SK-N-DZ (cell line): ENCODE results near the gene TAL2.
A peak's percentile ranks its signal among the peaks of the same experiment; 100 is the strongest.
"Not testable (repeated sequence)": the region's sequence is repeated elsewhere in the genome, so short reads cannot be mapped to it uniquely, and the experiment has no call there.

Experiments used
- DNase-seq: peaks from one replicate; pipeline ENCODE4 v3.0.0-alpha.2; 2015; ENCODE audit warnings: low spot score

Gene TAL2

GRCh38 chr9:105673850-105674387 lies 11.7 kb downstream of the TAL2 start:
- no peak for DNase-seq

DNA sequence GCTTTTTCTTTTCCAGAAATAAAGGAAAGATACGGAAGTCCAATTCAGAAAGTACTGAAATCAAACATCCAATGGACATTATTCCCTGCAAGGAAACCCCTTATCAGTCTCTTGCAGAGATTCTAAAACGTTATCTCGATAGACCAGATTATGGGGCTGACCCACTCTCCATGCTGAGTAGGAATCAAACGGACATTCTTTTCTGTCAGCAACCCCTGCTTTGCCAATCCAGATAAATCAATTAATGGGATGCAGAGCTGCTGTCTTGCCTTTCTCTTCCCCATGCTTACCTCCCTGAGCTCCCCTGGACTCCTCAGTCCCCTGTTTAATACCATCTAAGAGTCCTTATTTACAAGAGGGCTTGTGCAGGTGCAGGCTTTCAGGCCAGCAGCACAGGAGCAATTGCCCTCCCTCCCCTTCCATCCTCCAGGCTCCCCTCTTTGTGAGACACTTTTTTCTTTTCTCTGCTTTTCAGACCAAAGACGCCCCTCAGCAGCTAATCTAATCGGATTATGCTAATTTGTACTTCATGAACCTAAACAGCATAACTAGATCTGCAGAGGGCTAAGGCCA lies 14.2 kb downstream of the TAL2 start:
- no peak for DNase-seq

DNA sequence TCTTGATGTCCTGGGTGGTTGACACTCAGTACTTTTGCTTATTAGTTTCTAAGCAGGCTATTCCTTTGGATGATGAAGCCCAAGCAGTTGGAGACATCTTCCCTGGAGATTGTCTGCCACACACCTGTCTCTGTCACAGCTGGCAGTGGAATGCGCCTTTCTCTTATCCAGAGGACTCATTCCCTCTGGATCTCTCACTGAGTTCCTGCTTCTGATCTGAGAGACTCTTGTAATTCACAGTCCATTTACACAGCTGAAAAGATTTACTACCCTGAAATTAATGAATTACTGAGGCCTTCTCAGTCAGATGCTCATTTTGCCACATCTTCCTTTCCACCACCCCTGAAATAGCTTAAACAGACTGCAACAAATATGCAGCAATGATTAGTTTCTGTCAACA lies 15.9 kb downstream of the TAL2 start:
- DNase-seq = no peak

DNA sequence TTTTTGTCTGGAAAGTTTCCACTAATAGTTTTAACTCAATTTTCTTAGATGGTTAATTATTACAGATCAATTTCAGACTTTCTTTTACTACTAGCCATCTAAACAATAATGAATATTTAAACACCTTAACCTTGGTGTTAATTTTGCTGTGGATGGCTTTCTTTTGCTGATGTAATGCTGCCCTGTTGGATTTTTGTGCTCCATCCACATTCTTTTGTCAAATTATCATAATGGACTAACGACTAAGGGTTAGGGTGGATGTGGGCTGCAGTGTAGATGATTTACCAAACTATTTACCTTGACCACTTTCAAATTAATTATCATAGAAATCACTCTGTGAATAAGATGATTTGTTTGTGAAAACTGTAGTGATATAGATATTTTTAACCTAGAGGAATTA lies 16.5 kb downstream of the TAL2 start:
- no peak for DNase-seq

DNA sequence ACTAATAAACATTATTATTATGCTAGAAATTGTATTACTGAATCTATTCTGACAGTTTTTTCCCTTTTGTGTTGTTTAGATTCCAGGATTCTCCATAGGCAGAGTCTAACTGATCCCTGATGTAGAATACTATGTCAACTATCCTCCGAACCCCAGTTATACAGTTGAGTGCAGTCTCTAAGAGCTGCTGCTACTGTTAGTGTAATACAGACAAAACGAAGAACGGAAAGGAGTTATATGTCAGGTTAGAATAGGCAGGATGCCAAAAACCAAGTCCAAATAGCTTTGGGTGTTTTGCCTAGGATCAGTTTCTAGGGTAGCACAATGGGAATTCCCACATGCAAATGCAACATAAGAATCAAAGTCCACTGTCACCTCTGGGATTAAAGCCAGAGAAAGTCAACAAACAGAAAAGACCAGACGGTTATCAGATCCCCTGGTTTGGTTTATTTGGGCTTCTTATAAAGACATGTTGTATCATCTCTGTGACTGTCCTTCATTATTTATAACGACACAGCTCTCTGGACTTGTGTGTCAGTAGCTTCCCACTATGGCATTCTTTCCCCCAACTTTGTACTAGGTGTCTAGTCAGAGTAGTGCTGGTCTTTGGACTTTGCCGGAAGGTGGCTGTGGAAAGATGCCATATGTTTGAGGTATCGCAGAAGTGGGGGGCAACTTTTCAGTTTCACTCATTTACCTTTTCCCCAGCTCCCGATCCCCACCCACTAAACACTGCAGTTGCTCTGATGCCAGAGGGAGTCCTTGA lies 17.2 kb downstream of the TAL2 start:
- DNase-seq = no peak

DNA sequence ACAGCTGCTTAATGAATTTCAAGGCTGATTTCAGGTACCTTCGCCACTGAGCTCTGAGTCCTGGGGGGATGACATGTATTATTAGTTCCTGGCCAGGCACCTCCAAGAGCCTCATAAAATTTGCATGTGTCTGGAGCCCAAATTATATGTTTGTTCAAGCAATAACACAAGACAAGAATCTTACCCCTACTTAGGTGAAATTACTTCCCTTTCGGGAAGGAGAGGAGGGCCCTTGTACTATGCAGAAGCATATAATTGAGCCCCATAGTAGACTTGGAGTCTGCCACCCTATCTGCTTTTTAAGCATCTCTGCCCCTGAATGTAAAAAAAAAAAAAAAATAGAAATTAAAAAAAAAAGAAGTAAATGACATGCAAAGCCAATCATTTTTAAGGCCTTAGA lies 19.1 kb downstream of the TAL2 start:
- no peak for DNase-seq

GRCh38 chr9:105681724-105682123 lies 19.5 kb downstream of the TAL2 start:
- DNase-seq = no peak

GRCh38 chr9:105683688-105684275 lies 21.5 kb downstream of the TAL2 start:
- DNase-seq = no peak

DNA sequence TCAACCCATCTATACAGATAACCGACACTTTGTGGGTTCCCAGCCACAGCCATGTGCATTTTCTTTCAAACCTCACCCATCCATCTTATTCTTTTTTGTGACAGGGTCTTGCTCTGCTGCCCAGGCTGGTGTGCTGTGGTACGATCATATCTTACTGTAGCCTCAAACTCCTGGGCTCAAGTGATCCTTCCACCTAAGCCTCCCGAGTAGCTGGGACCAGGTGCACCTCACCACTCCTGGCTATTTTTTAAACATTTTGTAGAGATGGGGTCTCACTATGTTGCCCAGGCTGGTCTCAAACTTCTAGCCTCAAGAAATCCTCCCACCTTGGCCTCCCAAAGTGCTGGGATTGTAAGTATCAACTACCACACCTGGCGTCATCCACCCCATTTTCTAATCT lies 24.7 kb downstream of the TAL2 start:
- DNase-seq = no peak

GRCh38 chr9:105690742-105691141 lies 28.5 kb downstream of the TAL2 start:
- DNase-seq = no peak

DNA sequence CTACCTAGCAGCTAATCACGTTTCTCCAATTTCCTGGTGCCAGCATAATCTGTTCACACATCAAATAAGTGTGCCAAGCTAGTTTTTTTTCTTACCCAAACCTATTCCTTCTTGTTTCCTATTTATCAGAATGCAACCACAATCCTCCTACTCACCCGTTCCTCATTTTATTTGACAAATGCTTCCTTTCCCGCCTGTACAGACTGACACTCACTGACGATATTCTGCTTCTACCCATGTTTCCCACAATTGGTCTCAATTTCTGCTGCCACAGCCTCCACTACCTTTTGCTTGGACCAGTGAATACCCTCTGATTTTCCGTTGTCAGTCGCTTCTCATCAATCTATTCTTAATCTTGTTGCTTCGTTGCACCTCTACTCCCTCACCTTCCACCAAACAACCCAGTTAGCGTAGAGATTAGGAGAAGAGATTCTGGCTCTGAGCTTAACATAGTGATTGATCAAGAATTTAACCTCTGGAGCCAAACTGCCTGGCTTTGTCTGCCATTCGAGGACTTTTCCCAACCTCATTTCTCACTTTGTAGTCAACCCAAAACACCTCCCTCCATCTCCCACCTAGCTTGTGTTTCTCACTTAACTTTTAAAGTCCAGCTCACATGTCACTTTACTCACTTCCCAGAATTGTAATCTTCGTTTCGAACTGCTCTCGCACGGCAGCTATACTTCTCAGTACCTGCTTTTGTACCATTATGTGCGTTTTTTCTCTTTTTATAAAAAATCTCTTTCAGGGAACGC lies 31.4 kb downstream of the TAL2 start:
- DNase-seq = no peak

DNA sequence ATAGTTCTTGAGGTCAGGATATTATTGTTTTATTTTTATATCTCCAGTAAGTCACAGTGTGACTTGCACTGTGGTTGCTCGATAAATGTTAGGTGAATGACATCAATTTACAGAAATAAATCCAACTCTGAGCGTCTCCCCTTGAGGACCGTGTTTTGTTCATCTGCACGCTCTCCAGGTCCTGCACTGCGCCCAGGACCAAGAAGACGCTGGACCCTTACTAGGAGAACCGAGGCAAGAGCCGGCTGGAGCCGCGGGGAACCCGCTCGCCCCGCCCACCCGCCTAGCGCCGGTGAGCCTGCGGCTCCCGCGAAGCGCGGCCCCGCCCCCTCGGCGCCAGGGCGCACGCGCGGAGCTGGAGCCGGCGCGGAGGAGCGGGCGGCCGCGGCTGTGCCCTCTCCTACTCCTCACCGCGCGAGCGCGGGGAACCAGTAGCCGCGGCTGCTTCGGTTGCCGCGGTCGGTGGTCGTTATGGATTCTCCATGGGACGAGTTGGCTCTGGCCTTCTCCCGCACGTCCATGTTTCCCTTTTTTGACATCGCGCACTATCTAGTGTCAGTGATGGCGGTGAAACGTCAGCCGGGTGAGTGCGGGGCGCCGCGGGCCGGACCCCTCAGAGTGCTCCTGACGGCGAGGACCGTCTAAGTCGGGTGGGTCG lies 32.1 kb downstream of the TAL2 start, which contains the start of gene TMEM38B:
Gene TMEM38B (plus strand): TSS at position 352 of the 658 bp plus-strand sequence. CDS start 120 bp downstream, at position 472.
- peak; percentile 67 for DNase-seq

DNA sequence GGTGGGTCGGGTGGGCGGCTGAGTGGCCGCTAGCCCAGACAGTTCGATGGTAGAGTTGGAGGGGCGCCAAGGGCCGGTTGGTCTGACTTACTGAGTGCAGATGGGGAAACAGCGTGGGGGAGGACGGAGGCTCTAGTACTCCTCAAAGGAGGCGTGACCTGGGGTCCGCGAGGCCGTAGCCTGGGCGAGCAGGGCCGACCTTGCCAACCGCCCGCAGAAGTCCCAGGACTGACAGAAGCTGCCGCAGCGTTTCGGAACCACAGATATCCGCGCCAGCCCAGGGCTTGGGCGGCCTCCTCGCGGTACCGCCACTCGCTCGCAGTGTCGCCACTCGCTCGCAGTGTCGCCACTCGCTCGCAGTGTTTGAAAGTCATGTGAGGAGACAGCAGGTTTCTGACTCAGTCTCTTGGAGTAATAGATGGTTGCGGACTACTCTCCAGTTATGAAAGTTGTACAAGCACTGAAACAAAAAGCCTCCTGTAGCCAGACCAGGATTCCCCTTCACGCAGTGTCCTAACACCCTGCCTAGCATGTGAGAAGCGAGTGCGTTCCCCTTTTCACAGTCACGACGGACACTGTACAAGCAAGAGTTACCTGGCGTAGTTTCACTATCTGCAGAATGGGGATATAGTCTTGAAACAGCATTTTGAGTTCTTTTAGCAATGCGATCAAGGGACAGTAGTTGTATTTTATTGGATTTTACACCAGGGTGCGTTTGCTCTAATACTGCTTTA lies 32.8 kb downstream of the TAL2 start:
- peak; percentile 51 for DNase-seq

- DNase-seq = no peak
Measured at GRCh38 chr9:105696219-105696793, 34.0 kb downstream of the TAL2 start.

DNA sequence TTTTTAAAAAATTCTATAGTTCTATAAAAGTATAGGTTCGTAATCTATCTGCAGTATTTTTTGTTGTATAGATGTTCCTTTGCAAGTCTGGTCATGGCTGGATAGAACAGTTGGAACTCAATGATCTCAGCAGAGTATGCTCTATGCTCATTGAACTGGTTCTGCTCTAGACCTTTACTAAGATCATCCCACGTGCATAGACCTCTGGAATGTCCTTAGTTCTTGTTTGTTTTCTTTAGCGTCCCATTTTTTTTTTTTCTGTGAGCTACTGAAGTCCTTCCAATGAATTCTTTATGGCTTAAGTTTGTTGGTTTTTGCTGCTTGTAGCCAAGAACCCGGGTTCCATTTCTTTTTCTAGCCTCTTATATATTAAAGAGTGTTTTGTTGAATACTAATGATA lies 35.6 kb downstream of the TAL2 start:
- no peak for DNase-seq

DNA sequence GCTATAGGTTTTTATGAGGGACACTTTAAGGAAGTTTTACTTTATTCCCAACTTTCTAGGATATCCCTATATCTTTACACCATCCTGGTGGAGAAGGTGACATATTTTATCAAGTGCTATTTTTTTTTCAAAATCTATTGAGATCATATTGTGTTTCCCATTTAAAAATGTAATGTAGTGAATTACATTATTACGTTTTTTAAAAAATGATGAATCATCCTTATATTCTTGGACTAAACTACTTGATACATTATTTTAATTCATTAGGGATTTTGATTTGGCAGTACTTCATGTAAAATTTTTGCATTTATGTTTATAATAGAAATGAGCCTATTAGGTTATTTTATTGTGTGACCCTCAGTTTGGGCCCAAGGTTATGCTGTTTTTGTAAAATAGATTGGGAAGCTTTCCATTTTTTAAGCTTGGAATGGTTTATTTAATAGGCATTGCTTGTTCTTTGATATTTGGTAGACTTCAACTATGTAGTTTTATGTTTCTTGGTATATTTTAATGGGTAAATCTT lies 36.2 kb downstream of the TAL2 start:
- DNase-seq = no peak

GRCh38 chr9:105700668-105701067 lies 38.4 kb downstream of the TAL2 start:
- no peak for DNase-seq

DNA sequence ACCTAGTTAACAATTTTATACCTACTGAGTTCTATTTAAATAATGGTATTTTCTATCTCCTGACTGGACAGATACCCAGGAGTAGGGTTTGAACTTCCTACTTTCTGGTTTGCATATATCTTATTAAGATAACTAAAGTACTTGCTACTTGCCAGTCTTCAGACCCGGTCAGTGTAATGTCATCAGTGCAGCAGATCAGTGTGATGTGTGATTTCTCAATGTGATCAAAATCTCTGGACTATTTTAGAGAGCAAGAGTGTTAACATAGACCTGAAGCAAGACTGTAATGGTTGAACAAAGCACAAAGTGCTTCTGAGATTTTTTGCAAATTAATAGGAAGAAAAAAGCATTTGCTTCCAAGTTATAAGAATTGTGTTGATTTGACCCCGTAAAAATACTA lies 38.9 kb downstream of the TAL2 start:
- DNase-seq = no peak

GRCh38 chr9:105702207-105702606 lies 40.0 kb downstream of the TAL2 start:
- no peak for DNase-seq

GRCh38 chr9:105703638-105704037 lies 41.4 kb downstream of the TAL2 start:
- DNase-seq = not testable (repeated sequence)
